Measurements from ENCODE around the gene CSMD2. TPM values are rescaled to one million over a fixed set of nuclear protein-coding genes. Genes with fewer than 3 reads are reported as not detected.

Gene CSMD2
- total and polyA plus RNA-seq, 2 of the 4 experiments (the other 2 are of a cell fraction), result under 0.01 to 0.36 TPM

GRCh38 chr1:33624261-33624990 lies 540.6 kb downstream of the CSMD2 start:
- Histone ChIP-seq H3K27ac (ENCODE audit: insufficient read depth, low read length) (no peak overlapping the region), H3K27me3 (ENCODE audit: control insufficient read depth, insufficient read depth, low read length) (no peaks in the 10 kb centered on the region; the same call in none of the 2 replicates), H3K18ac (ENCODE audit: low read depth, low read length) (no peak overlapping the region), H3K36me3 (ENCODE audit: control insufficient read depth, insufficient read depth, low read length) (no peaks in the 10 kb centered on the region), H3K4me1 (ENCODE audit: control insufficient read depth, insufficient read depth, low read length) (no peaks in the 10 kb centered on the region), H3K14ac (replicated peaks; ENCODE audit: low read depth, low read length) (no peak overlapping the region), H2BK120ac (ENCODE audit: low read depth, low read length) (no peak overlapping the region), H3K56ac (ENCODE audit: extremely low read depth, insufficient read depth, low read length) (no peak overlapping the region), H3K9me1 (ENCODE audit: insufficient read depth, low read length) (no peaks in the 10 kb centered on the region), H2BK15ac (ENCODE audit: low read depth, low read length) (no peak overlapping the region), H4K8ac (ENCODE audit: low read depth in 2 of 2, low read length in 2 of 2) (no peak overlapping the region), H4K20me1 (ENCODE audit: insufficient read depth, low read length) (no peaks in the 10 kb centered on the region), H2AK5ac (ENCODE audit: low read depth, low read length) (no peak overlapping the region), H2AFZ (replicated peaks; ENCODE audit: low read length, poor library complexity) (no peak overlapping the region), H2BK20ac (ENCODE audit: low read depth, low read length) (no peak overlapping the region), H4K91ac (ENCODE audit: insufficient read depth, low read depth, low read length) (no peak overlapping the region), H2BK5ac (ENCODE audit: low read depth, low read length, poor library complexity, severe bottlenecking) (no peak overlapping the region), H3K4ac (ENCODE audit: low read depth, low read length) (no peak overlapping the region), H2AK9ac (replicated peaks; ENCODE audit: low read depth, low read length, poor library complexity) (no peak overlapping the region), H3K23ac (ENCODE audit: low read depth, low read length) (no peak overlapping the region), H3K9ac (ENCODE audit: low read depth, low read length) (no peak overlapping the region), H3K4me2 (ENCODE audit: low read depth, low read length) (no peak overlapping the region), H3K9me3 (ENCODE audit: control insufficient read depth, insufficient read depth, low read length) (no peaks in the 10 kb centered on the region), H4K5ac (ENCODE audit: low read depth, low read length) (no peak overlapping the region), H3K4me3 (ENCODE audit: insufficient read depth, low read depth, low read length) (no peak overlapping the region), H3K79me1 (ENCODE audit: low read depth in 1 of 2, low read length in 2 of 2) (no peaks in the 10 kb centered on the region)
- in situ Hi-C loops (cut with MboI; ENCODE audit: low sequenced_read_pairs) (loop anchor here (25.0 kb wide), 2 partner anchors 412 to 537 kb away; partner anchors contain the start of gene AZIN2), dilution Hi-C loops (cut with HindIII; ENCODE audit: low sequenced_read_pairs, unreplicated experiment) (no loop called here), intact Hi-C loops (cut with micrococcal nuclease) (no loop called here)
- ATAC-seq (ENCODE audit: low read depth), result no peak
- ChIA-PET CTCF (no interaction called here), POLR2A (ENCODE audit: unreplicated experiment) (no interaction called here)
- TF ChIP-seq CTCF (conservative IDR thresholded peaks at IDR 0.05; ENCODE audit: low read depth, low read length), result no peak
- no peak for TF ChIP-seq BHLHE40 (IDR thresholded peaks at IDR 0.05; ENCODE audit: low read depth, low read length)
- TF ChIP-seq CEBPB (IDR thresholded peaks at IDR 0.05; ENCODE audit: low read depth, low read length), result no peak
- TF ChIP-seq USF2 (IDR thresholded peaks at IDR 0.05; ENCODE audit: low read depth, low read length), result no peak
- TF ChIP-seq RFX5 (IDR thresholded peaks at IDR 0.05; ENCODE audit: low read depth, low read length), result no peak
- TF ChIP-seq RAD21 (IDR thresholded peaks at IDR 0.05; ENCODE audit: low read length), result no peak
- no peak for TF ChIP-seq FOS (IDR thresholded peaks at IDR 0.05; ENCODE audit: low read depth, low read length)
- TF ChIP-seq SMC3 (IDR thresholded peaks at IDR 0.05; ENCODE audit: low read depth, low read length), result no peak
- TF ChIP-seq POLR2A (IDR thresholded peaks at IDR 0.05; ENCODE audit: low read depth, low read length), result no peak
- no TSS peak for BruUV-seq (replicated peaks)
- no peak for DNase-seq
- WGBS, 2 experiments (ENCODE audit: extremely low coverage in 2 of 2, insufficient read length in 1 of 2), result 89% methylated on average over 17 of the region's 25 CpGs; no CpG with 5 or more reads in 1 of the 2 experiments
